ENCODE data around the gene ZNF850. TPM values are rescaled to one million over a fixed set of nuclear protein-coding genes. Genes with fewer than 3 reads are reported as not detected.

ZNF850 gene
- total RNA-seq, 1 experiment from 2014 or later = 1.4 TPM

DNA sequence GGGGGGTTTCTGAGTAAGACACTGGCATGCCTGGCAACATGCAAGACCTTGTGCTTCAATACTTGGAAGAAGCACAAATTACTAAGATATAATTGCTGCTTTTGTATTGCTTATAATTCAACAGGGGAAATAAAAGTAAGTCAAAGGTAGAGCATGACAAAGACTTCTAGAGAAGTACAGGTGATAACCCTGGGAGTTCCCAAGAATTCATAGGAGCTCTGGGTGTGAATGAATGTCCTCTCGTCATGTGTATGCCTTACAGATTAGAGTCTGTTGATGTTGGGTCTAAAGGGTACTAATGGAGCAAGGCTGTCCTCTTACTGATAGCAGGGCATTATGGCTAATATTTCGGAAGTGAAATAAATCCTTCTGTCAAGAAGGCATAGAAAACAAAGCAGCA lies 98.4 kb downstream of the ZNF850 start:
- ATAC-seq (no peak), DNase-seq (ENCODE audit: low read depth, low spot score) (no peak)
- POLR2A ChIA-PET = no interaction called here
- Histone ChIP-seq H3K27ac (ENCODE audit: low read depth, low read length) (no peak overlapping the region), H3K36me3 (ENCODE audit: control insufficient read depth in 1 of 2, insufficient read depth in 2 of 2, low read length in 2 of 2) (no peaks in the 10 kb centered on the region), H3K4me1 (ENCODE audit: control insufficient read depth in 1 of 2, insufficient read depth in 2 of 2, low read length in 2 of 2) (no peaks in the 10 kb centered on the region), H3K9ac (ENCODE audit: low read length) (no peak overlapping the region), H3K79me2 (ENCODE audit: insufficient read depth, low read length) (no peaks in the 10 kb centered on the region), H3K9me3 (ENCODE audit: control insufficient read depth in 1 of 2, insufficient read depth in 1 of 2, low read depth in 1 of 2, low read length in 2 of 2) (peaks cover 5 to 11% of the 10 kb centered on the region in 2 experiments; a peak in 2 of 4 replicates), H2AFZ (ENCODE audit: low read depth, low read length, poor library complexity, severe bottlenecking) (no peak overlapping the region), H3K4me2 (ENCODE audit: low read length) (no peak overlapping the region), H3K4me3 (replicated peaks in 1 of 2; ENCODE audit: low read depth in 1 of 2, low read length in 2 of 2) (no peak overlapping the region), H4K20me1 (ENCODE audit: insufficient read depth) (no peaks in the 10 kb centered on the region), H3K27me3 (ENCODE audit: insufficient read depth, low read length) (no peaks in the 10 kb centered on the region), H3K9me2 (ENCODE audit: insufficient read depth) (no peaks in the 10 kb centered on the region)
- RAD21 ChIA-PET (ENCODE audit: low non-redundant PET in 1 of 2, low total read pairs in 2 of 2, uncharacterized antibody in 2 of 2, unreplicated experiment in 2 of 2) = no interaction called here
- CTCF ChIA-PET = no interaction called here
- no TSS peak for BruUV-seq (replicated peaks)
- intact Hi-C loops (cut with micrococcal nuclease) = no loop called here
- TF ChIP-seq ZBTB33 (IDR thresholded peaks at IDR 0.05; ENCODE audit: extremely low read depth, insufficient replicate concordance, low read length) = no peak
- no peak for TF ChIP-seq RAD21 (IDR thresholded peaks at IDR 0.05; ENCODE audit: low read depth)
- no peak for TF ChIP-seq SIN3A (IDR thresholded peaks at IDR 0.05; ENCODE audit: low read depth)
- no peak for TF ChIP-seq ZNF274 (IDR thresholded peaks at IDR 0.05; ENCODE audit: low read depth, low read length)
- no peak for TF ChIP-seq FOSL1 (IDR thresholded peaks at IDR 0.05; ENCODE audit: low read depth)
- TF ChIP-seq JUND (IDR thresholded peaks at IDR 0.05) = no peak
- no peak for TF ChIP-seq ELF1 (IDR thresholded peaks at IDR 0.05; ENCODE audit: borderline replicate concordance, low read depth)

GRCh38 chr19:36672368-36672767 lies 100.2 kb downstream of the ZNF850 start:
- POLR2A ChIA-PET = no interaction called here
- Histone ChIP-seq H3K4me2 (ENCODE audit: low read length) (no peak overlapping the region), H3K9me2 (ENCODE audit: insufficient read depth) (no peaks in the 10 kb centered on the region), H3K27ac (ENCODE audit: low read depth, low read length) (no peak overlapping the region), H3K4me3 (replicated peaks in 1 of 2; ENCODE audit: low read depth in 1 of 2, low read length in 2 of 2) (no peak overlapping the region), H3K4me1 (ENCODE audit: control insufficient read depth in 1 of 2, insufficient read depth in 2 of 2, low read length in 2 of 2) (no peaks in the 10 kb centered on the region), H3K79me2 (ENCODE audit: insufficient read depth, low read length) (no peaks in the 10 kb centered on the region), H3K36me3 (ENCODE audit: control insufficient read depth in 1 of 2, insufficient read depth in 2 of 2, low read length in 2 of 2) (no peaks in the 10 kb centered on the region), H4K20me1 (ENCODE audit: insufficient read depth) (no peaks in the 10 kb centered on the region), H3K9me3 (ENCODE audit: control insufficient read depth in 1 of 2, insufficient read depth in 1 of 2, low read depth in 1 of 2, low read length in 2 of 2) (peaks cover 11 to 14% of the 10 kb centered on the region in 2 experiments; a peak in 2 of 4 replicates), H3K27me3 (ENCODE audit: insufficient read depth, low read length) (no peaks in the 10 kb centered on the region), H2AFZ (ENCODE audit: low read depth, low read length, poor library complexity, severe bottlenecking) (no peak overlapping the region), H3K9ac (ENCODE audit: low read length) (no peak overlapping the region)
- intact Hi-C loops (cut with micrococcal nuclease) = no loop called here
- DNase-seq (ENCODE audit: low read depth, low spot score) (no peak), ATAC-seq (no peak)
- BruUV-seq (replicated peaks) = no TSS peak
- no peak for TF ChIP-seq SIN3A (IDR thresholded peaks at IDR 0.05; ENCODE audit: low read depth)
- TF ChIP-seq ZFX (IDR thresholded peaks at IDR 0.05) = no peak
- TF ChIP-seq ZNF274 (IDR thresholded peaks at IDR 0.05; ENCODE audit: low read depth, low read length) = no peak
- no peak for TF ChIP-seq MAX (IDR thresholded peaks at IDR 0.05)
- no peak for TF ChIP-seq EZH2 (IDR thresholded peaks at IDR 0.05)
- TF ChIP-seq ZBTB33 (IDR thresholded peaks at IDR 0.05; ENCODE audit: extremely low read depth, insufficient replicate concordance, low read length) = no peak
- no peak for TF ChIP-seq TCF7L2 (IDR thresholded peaks at IDR 0.05; ENCODE audit: borderline replicate concordance, extremely low read depth, insufficient read depth, insufficient read length)
- TF ChIP-seq EGR1 (IDR thresholded peaks at IDR 0.05; ENCODE audit: low read depth) = no peak
- TF ChIP-seq FOSL1 (IDR thresholded peaks at IDR 0.05; ENCODE audit: low read depth) = no peak
- no peak for TF ChIP-seq POLR2A (IDR thresholded peaks at IDR 0.05; ENCODE audit: borderline replicate concordance, extremely low read depth, insufficient read depth, insufficient read length)
- TF ChIP-seq POLR2AphosphoS5 (IDR thresholded peaks at IDR 0.05; ENCODE audit: low read depth, low read length) = no peak
- TF ChIP-seq SRF (IDR thresholded peaks at IDR 0.05; ENCODE audit: low read depth) = no peak
- TF ChIP-seq CEBPB (IDR thresholded peaks at IDR 0.05; ENCODE audit: low read depth) = no peak
- TF ChIP-seq YY1 (IDR thresholded peaks at IDR 0.05; ENCODE audit: extremely low read depth, insufficient replicate concordance, low read depth, low read length) = no peak
- RAD21 ChIA-PET (ENCODE audit: low non-redundant PET in 1 of 2, low total read pairs in 2 of 2, uncharacterized antibody in 2 of 2, unreplicated experiment in 2 of 2) = no interaction called here
- CTCF ChIA-PET = no interaction called here

All from HCT116 (cell line).